Medulla oblongata (tissue), 1 donor: Measurements from ENCODE around the gene SMIM8.
"Not testable (repeated sequence)": the region's sequence is repeated elsewhere in the genome, so short reads cannot be mapped to it uniquely, and the experiment has no call there.

Experiments
- DNase-seq: peaks from one replicate; pipeline ENCODE4 v3.0.0-alpha.2; 2015; ENCODE audit errors: extremely low spot score

Gene SMIM8, protein sequence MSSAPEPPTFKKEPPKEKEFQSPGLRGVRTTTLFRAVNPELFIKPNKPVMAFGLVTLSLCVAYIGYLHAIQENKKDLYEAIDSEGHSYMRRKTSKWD

DNA sequence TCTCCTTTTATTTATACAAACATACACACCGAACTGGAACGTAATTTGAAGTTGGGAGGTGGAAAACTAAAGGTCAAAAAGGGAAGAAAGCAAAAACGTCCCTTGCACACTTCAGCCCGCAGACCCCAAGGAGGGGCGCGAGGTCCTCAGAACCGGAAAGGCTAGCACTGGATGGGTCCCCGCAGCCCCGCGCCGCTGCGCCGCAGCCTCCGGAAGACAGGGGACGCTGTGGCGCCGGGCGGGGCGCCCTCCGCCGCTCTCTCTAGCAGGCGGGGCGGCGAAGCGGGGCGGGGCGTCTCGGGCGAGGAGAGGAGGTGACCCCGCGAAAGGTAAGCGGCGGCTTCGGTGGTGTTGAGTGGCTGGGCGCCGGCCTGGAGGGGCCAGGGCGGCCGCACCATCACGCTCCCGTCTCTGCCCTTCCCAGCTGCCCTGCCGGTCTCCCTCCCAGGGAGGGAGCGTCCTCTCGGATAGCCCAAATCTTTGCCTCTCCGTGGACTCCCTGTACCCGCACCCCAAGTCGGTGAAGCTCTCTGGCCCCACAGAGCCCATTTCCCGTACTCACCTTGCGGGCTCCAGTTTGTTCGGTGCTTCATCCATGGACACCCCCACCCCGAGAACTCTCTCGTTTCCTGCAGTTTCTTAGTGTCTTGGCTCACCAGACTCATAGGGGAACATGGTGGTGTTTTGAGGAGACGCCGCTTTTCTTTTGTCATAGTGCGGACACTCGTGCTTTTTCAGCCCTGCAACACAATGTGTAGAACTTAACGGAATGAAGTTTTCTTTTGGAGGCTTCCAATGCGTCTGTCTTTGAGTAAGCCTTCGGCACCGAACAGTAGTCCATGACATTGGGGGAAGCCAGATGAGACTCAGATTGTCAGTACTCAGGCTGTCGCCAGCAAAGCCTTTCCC lies at the start of gene SMIM8:
TSS of gene SMIM8 (plus strand) at position 285 of the 909 bp plus-strand sequence. CDS start 14,444 bp downstream, outside the sequence.
- peak; percentile 71 for DNase-seq

DNA sequence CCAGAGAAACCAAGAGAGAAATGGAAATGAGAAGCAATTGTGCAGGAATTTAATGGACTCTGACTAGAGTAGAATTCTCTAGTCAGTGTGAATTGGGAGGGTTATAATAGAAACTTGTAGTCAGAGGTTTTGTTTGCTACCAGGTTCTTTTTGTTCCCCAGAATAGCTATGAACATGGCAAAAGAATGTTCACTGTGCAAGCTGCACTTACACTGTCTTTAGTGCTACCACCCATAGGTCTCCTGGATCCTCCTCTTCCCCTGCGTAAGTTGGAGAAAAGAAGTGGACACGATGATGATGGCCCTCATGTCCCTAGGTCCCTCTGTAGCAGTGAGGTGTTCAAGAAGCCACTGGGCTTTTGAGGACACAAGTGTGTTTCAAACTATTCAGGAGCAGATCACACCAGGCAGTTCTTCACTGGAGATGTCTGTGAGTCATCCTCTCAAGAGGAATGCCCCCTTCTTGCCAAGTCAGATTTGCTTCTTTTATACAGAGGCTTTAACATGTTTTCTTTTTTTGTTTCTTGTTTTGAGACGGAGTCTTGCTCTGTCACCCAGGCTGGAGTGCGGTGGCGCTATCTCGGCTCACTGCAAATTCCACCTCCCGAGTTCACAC lies 47.6 kb upstream of the SMIM8 start:
- DNase-seq: no peak

DNA sequence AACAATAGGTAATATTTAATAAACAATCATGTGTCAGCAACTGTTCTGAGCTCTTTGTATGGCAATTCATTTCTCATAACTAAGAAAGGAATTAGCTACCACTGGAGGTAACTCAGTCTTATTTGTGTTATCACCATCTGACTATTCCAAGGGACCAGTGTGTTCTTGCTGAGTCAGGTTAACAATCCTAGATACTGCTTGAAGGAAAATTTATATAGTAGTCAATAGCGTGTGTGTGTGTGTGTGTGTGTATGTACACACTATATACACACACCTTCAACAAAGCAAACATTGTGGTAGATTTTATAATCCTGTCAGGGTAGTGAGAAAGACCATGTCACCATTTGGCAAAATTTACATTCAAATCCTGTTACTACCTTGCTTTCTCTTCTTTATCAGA lies 45.8 kb upstream of the SMIM8 start:
- DNase-seq: no peak

DNA sequence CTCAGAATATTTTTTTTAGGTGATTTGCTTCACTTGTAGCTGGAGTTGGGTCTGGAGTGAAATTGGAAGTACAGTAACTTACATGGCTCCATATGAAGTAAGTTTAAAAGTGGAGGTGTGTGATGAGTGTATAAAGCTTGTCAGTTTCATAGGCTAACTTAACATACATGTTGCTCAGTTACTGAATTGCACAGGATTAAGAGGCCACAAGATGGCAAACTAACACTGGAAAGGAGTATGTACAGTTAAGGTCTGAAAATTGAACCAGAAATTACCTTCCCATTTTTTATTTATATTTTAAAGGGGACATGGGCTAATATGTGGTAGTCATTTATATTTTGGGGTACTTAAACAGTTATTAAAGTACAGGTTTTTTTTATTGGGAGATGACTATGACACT lies 45.3 kb upstream of the SMIM8 start:
- DNase-seq: no peak

DNA sequence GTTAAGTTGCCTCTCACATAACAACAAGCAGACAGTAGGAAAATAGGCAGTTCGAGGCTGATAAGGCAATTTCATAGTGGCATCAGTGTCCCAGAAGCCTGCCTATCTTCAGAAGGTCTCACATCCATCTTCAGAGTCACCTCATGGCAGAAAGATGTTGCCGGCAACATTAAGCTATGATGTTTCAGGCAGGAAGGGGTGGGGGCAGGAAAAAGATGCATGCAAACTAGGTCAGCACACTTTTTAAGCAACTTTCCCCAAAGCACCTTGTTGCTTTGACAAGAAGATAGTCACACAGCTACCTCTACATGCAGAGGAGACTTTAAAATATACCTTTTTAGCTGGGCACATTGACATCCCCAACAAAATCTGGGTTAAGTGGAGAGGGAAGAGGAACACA lies 43.2 kb upstream of the SMIM8 start:
- DNase-seq: no peak

DNA sequence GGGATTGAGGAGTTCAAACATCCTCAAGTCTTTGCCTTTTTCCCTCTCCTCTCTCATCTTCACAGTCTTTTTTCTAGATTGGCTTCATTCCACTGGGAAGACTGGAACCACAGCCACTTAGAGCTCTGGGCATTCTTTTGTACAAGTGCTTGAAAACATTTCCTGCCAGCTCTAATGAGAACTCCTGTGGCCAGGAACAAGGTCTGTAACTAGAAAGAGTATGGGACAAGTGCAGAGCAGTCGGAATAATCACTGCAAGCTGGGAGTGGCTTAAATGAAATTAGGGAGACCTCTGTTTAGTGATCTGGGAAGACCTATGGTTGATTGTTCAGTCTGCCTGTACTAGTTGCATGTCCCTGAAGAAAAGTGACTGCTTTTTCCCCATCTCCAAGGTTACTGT lies 41.0 kb upstream of the SMIM8 start:
- peak; percentile 6 for DNase-seq

DNA sequence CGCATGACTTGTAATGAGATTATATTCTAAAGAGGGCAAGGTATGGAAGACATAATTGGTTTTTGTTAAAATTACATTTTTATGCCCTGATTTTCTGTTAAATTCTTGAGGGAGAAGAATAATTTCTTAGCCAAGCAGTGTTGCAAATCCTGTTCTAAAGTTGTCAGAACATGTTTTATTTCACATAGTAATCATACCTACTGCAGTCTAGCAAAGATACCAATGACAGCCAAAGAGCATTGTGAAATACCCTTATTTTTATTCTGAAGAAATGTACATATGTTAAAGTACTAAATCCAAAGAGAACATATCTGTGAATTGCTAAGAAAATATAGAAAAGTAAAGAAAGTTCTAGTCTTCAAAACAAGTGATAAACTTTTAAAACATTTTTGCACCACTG lies 39.6 kb upstream of the SMIM8 start:
- DNase-seq: no peak

DNA sequence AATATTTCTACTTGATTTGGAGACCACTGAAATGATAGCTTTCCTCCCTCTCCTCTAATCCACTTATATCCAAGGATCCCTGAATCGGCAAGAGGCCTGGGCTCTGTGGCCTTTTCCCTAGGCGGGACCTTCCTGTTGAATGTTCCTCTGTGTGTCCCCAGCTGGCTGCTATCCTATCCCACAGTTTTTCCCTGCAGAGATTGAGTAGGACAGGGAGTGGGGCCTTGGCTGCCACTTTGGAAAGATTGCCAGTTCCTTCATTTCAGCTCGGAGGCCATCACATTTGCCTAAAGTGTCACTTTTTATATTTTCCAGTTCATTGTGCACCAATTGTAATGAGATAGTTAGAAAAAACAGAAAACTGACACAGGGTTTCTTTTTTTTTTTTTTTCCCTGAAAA lies 38.9 kb upstream of the SMIM8 start:
- no peak for DNase-seq

DNA sequence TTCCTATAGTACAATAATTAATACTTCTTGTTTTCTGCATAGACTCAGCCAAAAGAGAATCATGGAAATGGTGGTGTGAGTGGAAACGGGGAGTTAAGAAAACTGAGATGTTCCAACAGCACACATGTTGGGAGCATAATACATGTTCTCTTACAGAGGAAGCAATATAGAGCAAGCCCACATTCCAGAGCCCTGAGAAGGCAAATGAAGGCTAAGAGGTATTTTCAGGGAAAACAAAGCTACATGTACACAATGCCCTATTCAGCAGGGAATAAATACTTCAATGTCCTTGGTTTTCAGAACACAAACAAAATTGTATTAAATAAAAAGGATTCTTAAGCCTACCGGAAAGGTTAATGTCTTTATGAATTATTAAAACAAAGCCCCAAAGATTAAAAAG lies 35.1 kb upstream of the SMIM8 start:
- DNase-seq: no peak

DNA sequence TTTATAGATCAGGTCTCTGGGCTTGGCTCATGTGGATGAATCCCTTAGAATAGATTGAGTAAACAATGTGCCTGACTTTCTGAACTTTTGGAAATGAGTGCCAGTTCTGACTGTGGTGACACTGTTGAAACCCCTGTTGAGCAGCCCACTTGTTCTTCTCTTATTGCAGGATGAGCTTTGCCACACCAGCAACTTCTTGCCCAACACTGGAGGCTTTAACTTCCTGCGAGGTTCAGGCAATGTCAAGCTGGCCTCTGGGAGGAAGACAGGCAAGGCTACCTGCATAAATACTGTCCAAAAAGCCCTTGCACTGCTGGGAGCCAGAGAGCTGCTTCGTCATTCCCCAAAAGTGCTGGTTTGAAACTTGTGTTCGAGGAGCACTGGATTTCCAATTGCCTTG lies 32.8 kb upstream of the SMIM8 start:
- no peak for DNase-seq

DNA sequence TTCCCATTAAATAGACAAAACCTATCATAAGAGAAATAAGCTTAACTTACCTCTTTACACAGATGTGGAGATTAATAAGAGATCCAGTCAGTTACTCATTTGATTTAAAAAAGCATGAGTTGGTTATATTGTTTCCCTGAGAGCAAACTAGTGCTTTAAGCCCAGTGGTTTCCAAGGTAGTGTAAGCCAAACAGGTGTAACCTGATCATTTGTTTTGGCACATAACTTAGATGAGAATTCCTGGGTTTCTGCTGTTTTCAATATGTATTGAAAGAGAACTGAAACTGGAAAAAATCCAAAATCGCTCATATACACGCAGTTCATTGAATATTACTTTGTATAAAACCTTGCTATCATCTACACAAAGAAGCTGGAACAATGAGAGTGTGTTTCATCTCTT lies 30.5 kb upstream of the SMIM8 start:
- no peak for DNase-seq

DNA sequence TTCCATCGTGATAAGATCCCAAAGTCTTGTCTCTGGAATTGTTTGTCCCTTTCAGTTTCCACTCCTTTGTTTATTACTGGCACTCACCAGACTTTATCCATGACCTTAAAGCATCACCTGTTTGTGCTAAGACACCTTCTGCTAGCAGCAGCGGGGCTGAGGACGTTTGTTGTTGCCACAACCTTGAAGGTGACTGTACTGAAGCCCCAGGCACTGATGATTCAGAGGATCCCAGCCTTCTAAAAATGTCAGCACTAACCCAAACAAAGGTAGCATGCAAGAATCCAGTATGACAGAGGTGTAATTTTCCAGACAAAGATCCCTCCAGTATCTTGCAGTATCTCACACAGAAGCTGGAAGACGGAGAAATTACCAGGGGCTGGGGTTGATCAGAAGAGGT lies 28.9 kb upstream of the SMIM8 start:
- no peak for DNase-seq

DNA sequence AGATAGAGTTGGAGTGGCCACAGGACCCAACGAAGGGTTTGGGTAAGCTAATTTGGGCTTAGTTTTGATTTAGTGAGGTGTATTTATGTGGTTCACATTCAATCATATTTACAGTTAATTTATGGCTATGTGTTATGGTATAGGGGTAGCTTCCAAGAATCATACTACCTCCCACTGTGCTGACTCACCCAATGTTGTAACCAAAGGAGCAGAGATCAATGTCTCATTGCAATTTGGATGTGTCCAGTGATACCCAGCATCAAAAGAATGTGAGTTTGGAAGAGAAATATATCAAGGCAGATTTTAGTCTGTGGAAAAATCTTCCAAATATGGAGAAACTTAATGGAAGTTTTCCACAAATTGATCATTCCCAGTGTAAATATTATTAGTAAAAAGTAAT lies 25.3 kb upstream of the SMIM8 start:
- DNase-seq: no peak

DNA sequence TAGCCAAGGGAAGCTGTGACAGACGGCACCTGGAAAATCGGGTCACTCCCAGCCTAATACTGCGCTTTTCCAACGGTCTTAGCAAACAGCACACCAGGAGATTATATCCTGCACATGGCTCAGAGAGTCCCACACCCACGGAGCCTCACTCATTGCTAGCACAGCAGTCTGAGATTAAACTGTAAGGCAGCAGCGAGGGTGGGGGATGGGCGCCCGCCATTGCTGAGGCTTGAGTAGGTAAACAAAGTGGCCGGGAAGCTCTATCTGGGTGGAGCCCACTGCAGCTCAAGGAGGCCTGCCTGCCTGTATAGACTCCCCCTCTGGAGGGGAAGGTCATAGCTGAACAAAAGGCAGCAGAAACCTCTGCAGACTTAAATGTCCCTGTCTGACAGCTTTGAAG lies 21.1 kb upstream of the SMIM8 start:
- not testable (repeated sequence) for DNase-seq

DNA sequence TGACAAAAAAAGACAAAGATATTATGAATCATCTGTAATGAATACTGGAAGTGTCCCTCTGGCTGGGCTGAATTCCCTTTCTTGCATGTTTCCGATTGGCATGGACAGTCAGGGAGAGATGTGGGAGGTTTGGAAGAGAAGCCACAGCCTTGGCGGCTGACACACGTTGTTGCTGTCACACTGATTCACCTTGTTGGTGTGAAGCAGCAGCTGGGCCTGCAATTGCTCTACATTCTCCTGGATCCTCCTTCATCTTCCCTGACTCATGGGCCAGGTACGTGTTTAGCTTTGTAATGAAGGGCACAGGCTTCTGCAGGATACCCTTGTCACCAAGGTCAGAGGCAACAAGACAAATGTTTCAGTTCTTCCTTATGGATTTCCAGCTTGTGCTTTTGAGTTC lies 13.4 kb upstream of the SMIM8 start:
- DNase-seq: no peak

DNA sequence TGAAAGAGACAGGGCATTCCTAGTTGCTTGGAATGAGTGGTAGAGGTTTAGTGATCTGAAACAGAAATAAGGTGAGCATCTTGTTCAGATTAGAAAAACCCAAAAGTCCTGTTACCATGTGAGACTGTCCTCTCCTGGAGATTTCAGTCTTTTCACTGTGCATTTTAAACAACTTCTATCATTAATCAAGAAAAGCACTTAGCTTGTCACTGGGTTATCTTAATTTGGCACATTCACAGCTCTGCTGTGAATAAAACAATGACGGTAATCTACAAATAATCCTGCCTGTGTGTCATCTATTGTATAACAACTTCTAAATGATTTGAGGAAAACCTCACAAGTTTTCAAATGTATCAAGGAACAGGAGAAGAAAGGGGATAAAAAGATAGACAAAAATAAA lies 9.5 kb upstream of the SMIM8 start:
- no peak for DNase-seq

DNA sequence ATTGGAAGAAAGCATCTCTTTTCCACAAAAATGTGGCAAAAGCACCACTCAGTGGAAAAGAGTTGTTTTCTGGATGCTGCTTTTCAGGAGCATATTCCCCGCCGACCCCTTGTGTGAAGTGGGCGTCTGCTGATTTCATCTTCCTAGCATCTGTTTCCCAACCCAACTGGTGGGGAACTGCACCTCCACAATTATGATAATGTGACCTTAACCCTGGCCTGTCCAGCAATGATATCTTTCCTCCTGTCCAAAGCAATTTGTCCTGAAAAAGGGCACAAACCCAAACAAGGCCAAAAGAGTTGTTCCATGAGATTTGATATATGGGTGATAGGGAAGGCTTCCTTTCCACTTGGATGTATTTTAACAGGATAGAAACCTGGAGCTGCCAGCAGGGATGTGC lies 7.3 kb upstream of the SMIM8 start:
- DNase-seq: no peak

DNA sequence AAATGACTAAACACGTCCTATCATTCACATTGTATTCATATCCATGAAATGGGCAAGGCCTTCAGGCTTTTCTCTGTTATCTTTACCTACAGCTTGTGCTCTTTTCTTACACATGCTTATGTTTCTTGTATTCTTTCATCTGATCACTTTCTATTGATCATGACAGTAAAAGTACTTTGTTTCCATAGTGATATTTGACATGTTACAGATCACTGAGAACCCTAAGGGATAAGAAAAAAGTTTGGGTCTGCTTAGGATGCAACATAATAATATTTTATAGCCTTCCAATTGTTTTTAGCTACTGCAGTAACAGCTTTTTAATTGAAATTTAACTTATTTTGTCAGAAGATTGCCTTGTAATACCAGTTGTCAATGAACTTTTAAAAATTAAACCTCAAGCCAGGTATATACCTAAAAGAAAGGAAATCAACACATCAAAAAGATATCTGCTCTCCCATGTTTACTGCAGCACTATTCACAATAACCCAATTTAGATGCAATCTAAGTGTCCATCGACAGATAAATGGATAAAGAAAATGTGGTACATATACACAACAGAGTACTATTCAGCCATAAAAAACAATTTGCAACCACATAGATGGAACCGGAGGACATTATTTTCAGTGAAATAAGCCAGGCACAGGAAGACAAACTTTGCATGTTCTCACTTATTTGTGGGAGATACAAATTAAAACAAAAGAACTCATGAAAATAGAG lies 3.0 kb upstream of the SMIM8 start:
- no peak for DNase-seq

DNA sequence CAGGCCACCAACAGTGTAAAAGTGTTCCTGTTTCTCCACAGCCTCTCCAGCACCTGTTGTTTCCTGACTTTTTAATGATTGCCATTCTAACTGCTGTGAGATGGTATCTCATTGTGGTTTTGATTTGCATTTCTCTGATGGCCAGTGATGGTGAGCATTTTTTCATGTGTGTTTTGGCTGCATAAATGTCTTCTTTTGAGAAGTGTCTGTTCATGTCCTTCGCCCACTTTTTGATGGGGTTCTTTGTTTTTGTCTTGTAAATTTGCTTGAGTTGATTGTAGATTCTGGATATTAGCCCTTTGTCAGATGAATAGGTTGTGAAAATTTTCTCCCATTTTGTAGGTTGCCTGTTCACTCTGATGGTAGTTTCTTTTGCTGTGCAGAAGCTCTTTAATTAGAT lies 1.5 kb downstream of the SMIM8 start:
- DNase-seq: not testable (repeated sequence)

DNA sequence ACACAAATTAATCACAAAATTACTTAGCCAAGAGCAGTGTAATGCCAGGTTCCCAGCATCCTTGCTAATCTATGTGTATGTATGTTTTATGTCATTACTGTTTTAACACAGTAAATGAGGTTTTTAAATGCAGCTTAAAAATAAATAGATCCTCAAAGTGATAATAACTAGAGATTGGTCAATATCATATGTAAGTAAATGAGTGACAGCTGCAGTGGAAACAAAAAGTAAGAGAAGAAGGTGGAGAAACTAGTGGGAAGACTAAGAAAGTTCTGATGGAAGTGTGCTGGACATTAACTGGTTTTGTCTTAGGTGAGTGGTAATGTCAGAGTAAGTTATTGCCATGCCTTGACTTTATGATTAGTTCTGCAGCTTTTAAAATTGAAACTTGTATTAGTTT lies 8.6 kb downstream of the SMIM8 start:
- no peak for DNase-seq

DNA sequence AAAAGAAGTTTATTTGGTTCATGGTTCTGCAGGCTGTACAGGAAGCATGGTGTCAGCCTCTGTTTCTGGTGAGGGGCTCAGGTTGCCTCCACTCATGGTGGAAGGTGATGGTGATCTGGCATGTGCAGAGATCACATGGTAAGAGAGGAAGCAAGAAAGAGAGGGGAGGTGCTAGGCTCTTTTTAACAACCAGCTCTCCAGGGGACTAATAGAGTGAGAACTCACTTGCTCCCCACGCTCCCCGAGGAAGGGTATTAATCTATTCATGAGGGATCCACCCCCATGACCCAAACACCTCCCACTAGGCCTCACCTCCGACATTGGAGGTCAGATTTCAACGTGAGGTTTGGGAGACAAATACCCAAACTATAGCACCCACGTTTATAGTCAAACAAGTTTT lies 10.6 kb downstream of the SMIM8 start:
- no peak for DNase-seq

DNA sequence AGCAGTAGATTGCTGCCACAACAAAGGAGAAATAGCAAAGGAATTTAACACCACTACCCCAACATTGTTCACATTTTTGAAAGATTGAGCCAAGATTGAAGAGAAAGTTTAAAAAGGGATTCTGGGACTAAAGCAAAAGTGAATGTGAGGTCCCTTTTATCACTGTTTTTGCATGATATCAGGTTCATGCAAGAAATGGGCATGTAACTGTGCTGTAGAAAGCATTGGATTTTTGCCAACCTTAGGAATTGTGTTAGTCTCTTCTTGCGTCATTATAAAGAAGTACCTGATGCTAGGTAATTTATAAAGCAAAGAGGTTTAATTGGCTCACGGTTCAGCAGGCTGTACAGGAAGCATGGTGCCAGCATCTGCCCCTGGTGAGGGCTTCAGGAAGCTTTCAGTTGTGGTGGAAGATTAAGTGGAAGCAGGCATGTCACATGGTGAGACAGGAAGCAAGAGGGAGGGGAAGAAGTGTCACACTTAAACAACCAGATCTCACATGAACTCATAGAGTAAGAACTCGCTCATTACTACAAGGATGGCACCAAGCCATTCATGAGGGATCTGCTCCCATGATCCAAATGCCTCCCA lies 11.3 kb downstream of the SMIM8 start:
- DNase-seq: no peak
